Measurements from ENCODE around the gene VSIR. TPM values are rescaled to one million over a fixed set of nuclear protein-coding genes. Genes with fewer than 3 reads are reported as not detected.

Gene VSIR
- total and polyA plus RNA-seq, 11 donors = 32.6 to 181 (median 83.2) TPM

DNA sequence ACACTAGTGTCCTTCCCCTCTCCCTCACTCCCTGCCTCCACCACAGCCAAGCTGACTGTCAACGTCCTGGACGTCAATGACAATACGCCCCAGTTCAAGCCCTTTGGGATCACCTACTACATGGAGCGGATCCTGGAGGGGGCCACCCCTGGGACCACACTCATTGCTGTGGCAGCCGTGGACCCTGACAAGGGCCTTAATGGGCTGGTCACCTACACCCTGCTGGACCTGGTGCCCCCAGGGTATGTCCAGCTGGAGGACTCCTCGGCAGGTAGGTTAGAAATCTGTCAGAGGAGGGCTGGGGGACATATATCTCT lies 24.9 kb upstream of the VSIR start:
- Histone ChIP-seq H3K36me3 (no peaks in the 10 kb centered on the region), H3K4me1 (peaks cover 0 to 18% (median 0%) of the 10 kb centered on the region in 12 donors), H3K27me3 (no peaks in the 10 kb centered on the region), H3K9me3 (no peaks in the 10 kb centered on the region), H3K27ac (no peak overlapping the region), H3K4me3 (no peak overlapping the region)
- ATAC-seq (no peak), DNase-seq (peak in 2 of 5 donors; percentile 16 to 27)
- intact Hi-C loops (cut with DNase I) = no loop called here
- WGBS, 4 donors = 87 to 95% (median 88%) methylated on average over 4 to 6 of the region's 6 CpGs; no CpG with 5 or more reads in 1 of the 4 donors
- TF ChIP-seq POLR2A (IDR thresholded peaks at IDR 0.05) (no peak), CTCF (IDR thresholded peaks at IDR 0.05) (no peak)

DNA sequence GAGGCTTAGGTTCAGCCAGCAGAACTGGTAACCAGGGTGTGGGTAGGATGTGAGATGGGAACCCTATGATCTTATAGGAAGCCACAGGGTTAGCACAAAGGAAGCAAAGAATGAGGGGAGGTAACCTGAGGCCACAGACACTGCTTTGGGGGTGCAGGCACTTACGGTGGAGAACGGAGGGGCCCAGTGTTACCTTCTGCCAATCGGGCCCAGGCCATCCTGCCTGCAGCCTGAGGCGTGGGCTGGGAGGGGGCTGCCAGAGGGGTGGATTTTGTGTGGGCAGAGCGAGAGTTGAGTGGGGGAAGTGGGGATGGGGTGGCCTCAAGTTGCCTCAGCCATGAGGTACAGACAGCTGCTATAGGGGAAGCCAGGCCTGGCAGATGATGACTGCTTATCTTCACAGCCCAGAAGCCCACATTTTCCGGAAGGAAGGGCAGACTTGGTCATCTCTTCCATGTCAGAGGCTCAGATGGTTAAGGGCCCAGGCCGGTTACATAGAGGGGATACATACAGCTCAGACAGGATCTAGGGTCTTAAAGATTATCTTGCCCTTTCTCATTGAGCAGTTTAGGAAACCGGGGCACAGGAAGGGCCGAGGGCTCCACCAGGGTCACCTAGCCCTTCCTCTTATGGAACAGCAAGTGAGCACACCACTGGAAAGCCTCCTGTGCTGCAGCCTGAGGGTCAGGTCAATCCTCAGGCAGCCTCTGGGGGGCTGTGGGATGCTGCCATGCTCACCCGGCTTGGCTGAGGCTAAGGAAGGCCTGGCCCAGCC lies 24.4 kb upstream of the VSIR start:
- no peaks in the 10 kb centered on the region for H3K9me3 ChIP-seq
- peaks cover 0 to 18% (median 0%) of the 10 kb centered on the region in 12 donors for H3K4me1 ChIP-seq
- DNase-seq (peak in 2 of 5 donors; percentile 24 to 49), ATAC-seq (peak in 2 of 4 donors; percentile 14 to 26)
- TF ChIP-seq POLR2A (IDR thresholded peaks at IDR 0.05) = no peak
- no peak for TF ChIP-seq CTCF (IDR thresholded peaks at IDR 0.05)
- no peaks in the 10 kb centered on the region for H3K36me3 ChIP-seq
- H3K4me3 ChIP-seq = no peak overlapping the region
- intact Hi-C loops (cut with DNase I) = no loop called here
- 75 to 82% (median 78%) methylated on average over 9 to 10 of the region's 10 CpGs for WGBS, 4 donors
- H3K27me3 ChIP-seq = no peaks in the 10 kb centered on the region
- no peak overlapping the region for H3K27ac ChIP-seq

GRCh38 chr10:71796749-71797405 lies 23.6 kb upstream of the VSIR start:
- intact Hi-C loops (cut with DNase I) = no loop called here
- no peak for ATAC-seq
- no peak for TF ChIP-seq POLR2A (IDR thresholded peaks at IDR 0.05)
- TF ChIP-seq CTCF (IDR thresholded peaks at IDR 0.05) = no peak
- DNase-seq = peak in 2 of 5 donors; percentile 9 to 13
- Histone ChIP-seq H3K4me1 (peaks cover 0 to 18% (median 0%) of the 10 kb centered on the region in 12 donors), H3K36me3 (no peaks in the 10 kb centered on the region), H3K9me3 (no peaks in the 10 kb centered on the region), H3K27ac (no peak overlapping the region), H3K4me3 (no peak overlapping the region), H3K27me3 (no peaks in the 10 kb centered on the region)
- 84 to 93% (median 88%) methylated on average over 7 of the region's 7 CpGs for WGBS, 4 donors

GRCh38 chr10:71795248-71795647 lies 21.9 kb upstream of the VSIR start:
- no peak for TF ChIP-seq CTCF (IDR thresholded peaks at IDR 0.05)
- no peak for TF ChIP-seq POLR2A (IDR thresholded peaks at IDR 0.05)
- H3K4me1 ChIP-seq = peaks cover 0 to 10% (median 0%) of the 10 kb centered on the region in 12 donors
- WGBS, 4 donors = 26 to 41% (median 36%) methylated on average over 2 of the region's 2 CpGs
- H3K36me3 ChIP-seq = no peaks in the 10 kb centered on the region
- H3K27ac ChIP-seq = no peak overlapping the region
- ATAC-seq (peak in 2 of 4 donors; percentile 43 to 52), DNase-seq (peak in 1 of 5 donors; percentile 37)
- H3K9me3 ChIP-seq = no peaks in the 10 kb centered on the region
- intact Hi-C loops (cut with DNase I) = no loop called here
- H3K27me3 ChIP-seq = no peaks in the 10 kb centered on the region
- H3K4me3 ChIP-seq = no peak overlapping the region

Measured in heart left ventricle (tissue), 16 donors.